Vagina (tissue), 2 donors: ENCODE measurements around the gene TRABD2B. TPM values are rescaled to one million over a fixed set of nuclear protein-coding genes. Genes with fewer than 3 reads are reported as not detected.

Experiments used
- DNase-seq, 2 donors: peaks; one replicate each; pipeline ENCODE4 v3.0.0-alpha.2; 2017; ENCODE audit errors: extremely low spot score in 2 of 2
- H3K27ac ChIP-seq: fragments of 200-600 bp; sonication (generic); one replicate; pipeline ENCODE4 v1.5.1; 2019
- H3K27me3 ChIP-seq: fragments of 200-600 bp; sonication (generic); one replicate; pipeline ENCODE4 v1.5.1; 2019
- H3K36me3 ChIP-seq, 2 donors: fragments of 200-600 bp; sonication (generic); one replicate each; pipeline ENCODE4 v1.5.1; 2017 to 2019
- H3K4me1 ChIP-seq: fragments of 200-600 bp; sonication (generic); one replicate; pipeline ENCODE4 v1.5.1; 2019
- H3K4me3 ChIP-seq, 2 donors: fragments of 200-600 bp; sonication (generic); 1 replicate in 1 of 2; 2 replicates in 1 of 2; pipeline ENCODE4 v1.5.1; 2016 to 2019
- H3K9me3 ChIP-seq: fragments of 200-600 bp; sonication (generic); one replicate; pipeline ENCODE4 v1.5.1; 2019
- POLR2A ChIP-seq, 2 donors: fragments of 450-650 bp; IDR thresholded peaks; one replicate each; pipeline ENCODE4 v1.6.1; 2017; ENCODE audit warnings: antibody characterized with exemption in 2 of 2, mild to moderate bottlenecking in 2 of 2, moderate library complexity in 2 of 2
- POLR2AphosphoS5 ChIP-seq, 2 donors: sonication (generic); formaldehyde crosslinking; IDR thresholded peaks; one replicate each; pipeline ENCODE4 v1.9.0; 2017; ENCODE audit warnings: antibody characterized with exemption in 2 of 2, mild to moderate bottlenecking in 2 of 2, low read depth in 1 of 2; ENCODE audit not compliant: insufficient read depth in 1 of 2
- intact Hi-C: fragments of 100-400 bp; cut with DNase I; formaldehyde crosslinking; loops from one replicate; pipeline ENCODE4 v1.15.1; 2023
- total RNA-seq: library from RNA; depleted of rRNA; stranded (reverse); fragments of >200 nt; gene quantifications from one replicate; pipeline ENCODE4 v1.2.3, GENCODE V29; 2016
- TF ChIP-seq, protein P1 (sequence below), 3 experiments: fragments of 450-650 bp in 2 of 3; fragments of 200-600 bp in 1 of 3; sonication (generic) in 1 of 3; IDR thresholded peaks; one replicate each; pipeline ENCODE4 v1.5.1; 2017 to 2019; ENCODE audit warnings: antibody characterized with exemption in 3 of 3, mild to moderate bottlenecking in 2 of 3, moderate library complexity in 2 of 3

The TRABD2B gene
- total RNA-seq, 1 donor from 2014 or later: 5.6 TPM

DNA sequence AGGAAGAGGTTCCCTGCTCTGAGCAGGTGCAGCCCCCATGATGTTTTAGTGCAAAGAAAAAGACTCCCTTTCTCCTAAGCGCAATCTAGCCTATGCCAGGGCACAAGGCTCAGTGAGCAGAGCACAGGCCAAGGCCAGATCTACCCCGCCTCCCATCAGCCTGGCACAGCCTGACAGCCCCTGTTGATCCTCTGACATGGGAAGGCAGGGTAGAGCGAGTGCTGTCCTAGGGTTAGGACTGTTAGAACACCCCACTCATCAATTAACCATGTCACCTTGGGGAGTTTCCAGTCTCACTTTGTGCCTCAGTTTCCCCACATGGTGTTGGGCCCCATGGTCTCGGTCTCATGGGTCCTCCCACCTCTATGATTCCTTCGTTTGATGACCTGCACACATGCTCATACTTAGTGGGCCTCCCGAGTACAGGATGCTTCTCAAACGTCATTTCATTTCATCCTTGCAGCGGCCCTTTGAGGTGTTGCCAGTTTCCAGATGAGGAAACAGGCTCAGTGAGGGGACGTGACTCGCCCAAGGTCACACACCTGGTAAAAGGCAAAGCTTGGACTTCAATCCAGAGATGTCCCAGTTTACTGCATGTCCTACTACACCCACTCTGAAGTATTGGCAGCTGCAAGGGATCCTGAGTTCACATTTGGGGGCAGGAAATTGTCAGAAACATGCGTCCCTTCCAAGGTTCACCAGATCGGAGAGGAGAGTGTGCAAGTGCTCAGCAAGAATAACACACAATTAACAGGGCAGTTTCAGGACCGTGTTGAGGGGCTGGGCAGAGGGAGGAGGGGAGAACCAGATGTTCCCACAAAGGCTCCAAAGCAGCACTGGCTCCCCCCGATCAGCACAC lies 213.3 kb downstream of the TRABD2B start:
- no peaks in the 10 kb centered on the region for H3K27me3 ChIP-seq
- intact Hi-C loops: loop anchor here (10.0 kb wide), 1 partner anchor 271 kb away; no protein-coding TSS in a partner anchor
- H3K36me3 ChIP-seq: no peaks in the 10 kb centered on the region
- TF ChIP-seq POLR2A (IDR thresholded peaks at IDR 0.05): no peak
- H3K27ac ChIP-seq: no peak overlapping the region
- no peaks in the 10 kb centered on the region for H3K9me3 ChIP-seq
- no peak overlapping the region for H3K4me3 ChIP-seq
- peaks cover 20% of the 10 kb centered on the region for H3K4me1 ChIP-seq
- no peak for DNase-seq

DNA sequence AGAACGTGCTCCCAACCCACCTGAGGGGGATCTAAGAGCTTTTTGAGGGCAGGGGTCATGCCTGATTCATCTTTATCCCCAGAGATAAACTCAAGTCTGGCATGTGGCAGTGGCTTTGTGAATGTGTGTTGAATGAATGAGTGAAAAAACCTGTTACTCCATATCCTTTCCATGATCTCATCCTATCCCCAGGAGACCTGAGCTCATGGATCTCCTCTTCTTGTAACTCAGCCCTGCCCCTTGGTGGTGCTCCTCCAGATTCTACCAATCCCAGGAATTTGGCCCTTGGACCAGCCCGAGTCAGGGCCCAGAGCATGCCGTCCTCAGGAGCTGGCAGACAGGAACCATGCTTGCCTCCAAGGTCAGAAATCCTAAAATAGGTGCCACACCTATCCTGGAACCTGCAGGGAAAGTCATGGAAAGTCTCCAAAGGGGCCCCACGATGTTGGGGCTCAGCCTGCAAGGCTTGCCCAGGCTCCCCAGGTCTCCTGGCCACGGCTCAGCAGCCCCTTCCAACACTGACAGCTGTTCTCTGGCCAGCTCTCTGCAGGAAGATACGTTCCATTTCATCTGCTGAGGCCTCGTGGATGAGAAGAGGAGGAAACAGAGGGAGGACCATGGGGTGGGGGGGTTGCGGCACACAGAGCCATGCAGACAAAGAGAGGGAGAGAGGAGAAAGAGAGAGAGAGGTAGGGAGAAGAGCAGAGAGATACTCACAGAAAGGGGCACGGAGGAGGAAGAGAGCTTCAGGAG lies 214.6 kb downstream of the TRABD2B start:
- Histone ChIP-seq H3K9me3 (no peaks in the 10 kb centered on the region), H3K27me3 (no peaks in the 10 kb centered on the region), H3K4me3 (no peak overlapping the region), H3K4me1 (peaks cover 20% of the 10 kb centered on the region), H3K27ac (no peak overlapping the region), H3K36me3 (no peaks in the 10 kb centered on the region)
- DNase-seq: no peak
- TF ChIP-seq POLR2AphosphoS5 (IDR thresholded peaks at IDR 0.05; ENCODE audit: insufficient read depth in 1 of 2, low read depth in 1 of 2): no peak
- TF ChIP-seq POLR2A (IDR thresholded peaks at IDR 0.05): no peak
- intact Hi-C loops: loop anchor here (10.0 kb wide), 1 partner anchor 272 kb away; no protein-coding TSS in a partner anchor

DNA sequence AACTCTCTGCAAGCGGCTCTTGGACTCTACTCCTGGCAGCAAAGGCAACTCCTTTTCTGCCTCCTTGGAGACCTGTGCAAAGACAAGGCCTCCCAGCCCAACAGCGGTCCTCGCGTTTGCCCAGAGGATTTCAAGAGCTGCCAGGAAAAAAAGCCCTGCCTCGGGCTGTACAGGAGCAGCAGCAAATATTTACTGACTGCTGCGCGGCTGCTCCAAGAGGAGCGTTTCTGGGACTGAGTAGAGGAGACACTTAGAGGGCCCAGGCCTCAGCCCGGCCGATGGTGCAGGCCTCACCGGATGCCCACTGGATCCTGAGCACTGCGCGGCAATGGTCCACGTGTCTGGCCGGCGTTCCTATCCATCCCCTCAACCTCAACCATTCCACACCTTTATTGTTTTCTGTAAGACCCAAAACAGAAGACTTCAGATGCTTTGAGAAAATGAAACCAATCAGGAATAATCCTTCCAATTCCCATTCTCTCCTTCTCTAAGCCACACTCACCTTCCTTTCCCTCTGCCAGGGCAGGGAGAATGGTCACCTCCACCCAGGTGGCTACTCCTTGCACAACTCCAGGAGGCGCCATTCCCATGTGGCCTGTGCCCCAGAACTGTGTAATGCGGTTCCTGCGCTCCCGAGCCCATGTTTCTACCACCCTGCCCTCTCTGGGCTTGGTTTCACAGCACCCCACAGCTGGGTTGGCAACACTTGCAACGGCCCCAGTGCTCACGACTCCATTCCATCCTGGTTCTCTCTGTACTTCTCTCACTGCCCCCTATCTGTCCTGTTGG lies 215.8 kb downstream of the TRABD2B start:
- H3K4me1 ChIP-seq: peaks cover 20% of the 10 kb centered on the region
- no peaks in the 10 kb centered on the region for H3K27me3 ChIP-seq
- H3K36me3 ChIP-seq: no peaks in the 10 kb centered on the region
- no peaks in the 10 kb centered on the region for H3K9me3 ChIP-seq
- DNase-seq: no peak
- TF ChIP-seq POLR2A (IDR thresholded peaks at IDR 0.05): no peak
- TF ChIP-seq POLR2AphosphoS5 (IDR thresholded peaks at IDR 0.05; ENCODE audit: insufficient read depth in 1 of 2, low read depth in 1 of 2): no peak
- TF ChIP-seq, protein P1, sequence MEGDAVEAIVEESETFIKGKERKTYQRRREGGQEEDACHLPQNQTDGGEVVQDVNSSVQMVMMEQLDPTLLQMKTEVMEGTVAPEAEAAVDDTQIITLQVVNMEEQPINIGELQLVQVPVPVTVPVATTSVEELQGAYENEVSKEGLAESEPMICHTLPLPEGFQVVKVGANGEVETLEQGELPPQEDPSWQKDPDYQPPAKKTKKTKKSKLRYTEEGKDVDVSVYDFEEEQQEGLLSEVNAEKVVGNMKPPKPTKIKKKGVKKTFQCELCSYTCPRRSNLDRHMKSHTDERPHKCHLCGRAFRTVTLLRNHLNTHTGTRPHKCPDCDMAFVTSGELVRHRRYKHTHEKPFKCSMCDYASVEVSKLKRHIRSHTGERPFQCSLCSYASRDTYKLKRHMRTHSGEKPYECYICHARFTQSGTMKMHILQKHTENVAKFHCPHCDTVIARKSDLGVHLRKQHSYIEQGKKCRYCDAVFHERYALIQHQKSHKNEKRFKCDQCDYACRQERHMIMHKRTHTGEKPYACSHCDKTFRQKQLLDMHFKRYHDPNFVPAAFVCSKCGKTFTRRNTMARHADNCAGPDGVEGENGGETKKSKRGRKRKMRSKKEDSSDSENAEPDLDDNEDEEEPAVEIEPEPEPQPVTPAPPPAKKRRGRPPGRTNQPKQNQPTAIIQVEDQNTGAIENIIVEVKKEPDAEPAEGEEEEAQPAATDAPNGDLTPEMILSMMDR (IDR thresholded peaks at IDR 0.05): no peak
- intact Hi-C loops: loop anchor here (10.0 kb wide), 1 partner anchor 273 kb away; no protein-coding TSS in a partner anchor
- H3K27ac ChIP-seq: no peak overlapping the region
- no peak overlapping the region for H3K4me3 ChIP-seq

DNA sequence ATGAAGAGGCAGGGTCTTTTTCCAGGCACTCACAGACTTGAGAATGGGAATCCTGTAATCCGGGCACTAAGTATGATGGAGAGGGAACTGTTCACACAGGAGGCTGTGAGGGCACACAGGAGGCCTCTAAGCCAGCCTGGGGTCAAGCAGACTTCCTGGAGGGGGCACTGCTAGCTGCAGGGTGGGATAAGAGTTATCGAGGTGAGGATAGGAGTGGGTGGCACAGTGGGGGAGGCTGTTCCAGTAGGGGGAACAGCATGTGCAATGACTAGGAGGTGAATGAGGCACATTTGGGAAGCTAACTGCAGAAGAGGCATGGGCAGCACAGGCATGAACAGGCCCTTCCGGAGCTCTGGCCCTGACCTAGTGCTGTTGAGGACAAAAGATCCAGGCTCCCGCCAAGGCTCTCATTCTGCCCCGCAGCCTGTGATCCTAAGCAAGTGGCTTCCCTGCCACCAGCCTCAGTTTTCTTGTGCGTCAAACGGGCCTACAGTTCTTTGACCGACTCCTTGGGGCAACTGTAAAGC lies 216.7 kb downstream of the TRABD2B start:
- no peak for DNase-seq
- Histone ChIP-seq H3K27ac (no peak overlapping the region), H3K4me3 (no peak overlapping the region), H3K36me3 (no peaks in the 10 kb centered on the region), H3K27me3 (no peaks in the 10 kb centered on the region), H3K4me1 (peaks cover 20% of the 10 kb centered on the region), H3K9me3 (no peaks in the 10 kb centered on the region)
- intact Hi-C loops: loop anchor here (10.0 kb wide), 1 partner anchor 274 kb away; no protein-coding TSS in a partner anchor
- no peak for TF ChIP-seq POLR2A (IDR thresholded peaks at IDR 0.05)
- TF ChIP-seq POLR2AphosphoS5 (IDR thresholded peaks at IDR 0.05; ENCODE audit: insufficient read depth in 1 of 2, low read depth in 1 of 2): no peak
- TF ChIP-seq, protein P1 (IDR thresholded peaks at IDR 0.05): no peak

DNA sequence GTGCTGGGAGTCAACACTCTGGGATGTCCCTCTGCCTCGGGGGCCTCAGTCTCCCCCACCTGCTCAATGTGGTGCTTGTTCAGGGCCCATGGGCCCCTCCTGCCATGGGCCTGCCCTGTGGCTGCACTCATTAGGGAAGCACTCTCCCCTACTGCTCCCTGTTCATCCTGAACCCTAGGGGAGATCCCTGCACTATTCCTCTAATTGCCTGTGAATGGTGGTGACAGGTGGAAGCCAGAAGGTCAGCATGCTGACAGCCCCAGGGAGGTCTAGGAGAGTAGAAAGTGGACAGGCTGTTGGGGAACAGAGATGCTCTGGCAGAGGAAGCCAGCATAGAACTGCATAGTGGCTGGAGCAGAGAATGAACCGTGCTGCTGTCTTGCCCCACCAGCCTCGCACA lies 217.6 kb downstream of the TRABD2B start:
- intact Hi-C loops: loop anchor here (10.0 kb wide), 1 partner anchor 275 kb away; no protein-coding TSS in a partner anchor
- Histone ChIP-seq H3K27me3 (no peaks in the 10 kb centered on the region), H3K4me1 (peaks cover 20% of the 10 kb centered on the region), H3K4me3 (no peak overlapping the region), H3K9me3 (no peaks in the 10 kb centered on the region), H3K27ac (no peak overlapping the region), H3K36me3 (no peaks in the 10 kb centered on the region)
- DNase-seq: no peak
- TF ChIP-seq POLR2AphosphoS5 (IDR thresholded peaks at IDR 0.05; ENCODE audit: insufficient read depth in 1 of 2, low read depth in 1 of 2) (no peak), POLR2A (IDR thresholded peaks at IDR 0.05) (no peak)
- TF ChIP-seq, protein P1 (IDR thresholded peaks at IDR 0.05): no peak
